Measurements from ENCODE around the gene CDC42BPG. TPM values are rescaled to one million over a fixed set of nuclear protein-coding genes. Genes with fewer than 3 reads are reported as not detected.
"Not testable (repeated sequence)": the region's sequence is repeated elsewhere in the genome, so short reads cannot be mapped to it uniquely, and the experiment has no call there.

CDC42BPG gene
- total RNA-seq, 4 donors from 2014 or later = 0.33 to 0.46 (median 0.39) TPM; not detected in 1

DNA sequence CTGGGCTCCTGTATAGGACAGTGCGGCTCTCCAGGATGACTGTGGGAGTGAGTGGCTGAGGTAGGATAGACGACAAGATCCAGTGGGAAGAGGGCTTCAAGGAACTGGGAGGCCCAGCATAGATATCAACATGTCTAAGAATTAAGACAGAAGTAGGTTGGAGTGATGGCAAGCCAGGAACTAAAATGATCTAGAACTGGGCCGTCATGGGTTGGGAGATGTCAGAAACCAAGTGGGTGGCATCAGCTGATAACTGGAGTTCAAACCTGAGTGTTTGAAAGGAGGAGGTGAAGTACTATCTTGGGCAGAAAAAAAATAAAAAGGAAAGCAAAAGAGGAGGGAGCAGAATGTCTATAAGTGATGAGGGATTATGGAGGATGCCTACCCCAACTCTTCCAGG, 27.0 kb downstream of the CDC42BPG start:
- Histone ChIP-seq H3K4me1 (no peaks in the 10 kb centered on the region), H3K27ac (replicated peaks in 1 of 4) (no peak overlapping the region), H3K27me3 (no peaks in the 10 kb centered on the region), H3K9me3 (no peaks in the 10 kb centered on the region), H3K36me3 (no peaks in the 10 kb centered on the region), H3K4me3 (no peak overlapping the region)
- no peak for DNase-seq (ENCODE audit: extremely low spot score)
- TF ChIP-seq POLR2AphosphoS5 (IDR thresholded peaks at IDR 0.05) = no peak
- no peak for TF ChIP-seq EP300 (IDR thresholded peaks at IDR 0.05)
- no peak for TF ChIP-seq POLR2A (IDR thresholded peaks at IDR 0.05; ENCODE audit: low read depth)
- TF ChIP-seq CTCF (IDR thresholded peaks at IDR 0.05) = no peak
- 76% methylated on average over 3 of the region's 3 CpGs for WGBS
- intact Hi-C loops (cut with DNase I) = no loop called here

GRCh38 chr11:64815433-64815832, 29.0 kb downstream of the CDC42BPG start:
- H3K27me3 ChIP-seq; H3K4me1 ChIP-seq; H3K27ac ChIP-seq (replicated peaks in 1 of 4); H3K36me3 ChIP-seq; H3K9me3 ChIP-seq; intact Hi-C loops (cut with DNase I); DNase-seq (ENCODE audit: extremely low spot score); H3K4me3 ChIP-seq: not testable (repeated sequence)
- WGBS = 84% methylated on average over 5 of the region's 5 CpGs

GRCh38 chr11:64814712-64815187, 29.7 kb downstream of the CDC42BPG start:
- DNase-seq (ENCODE audit: extremely low spot score) = no peak
- WGBS = 71% methylated on average over 7 of the region's 7 CpGs
- intact Hi-C loops (cut with DNase I) = no loop called here
- H3K9me3 ChIP-seq = no peaks in the 10 kb centered on the region
- no peaks in the 10 kb centered on the region for H3K36me3 ChIP-seq
- TF ChIP-seq POLR2A (IDR thresholded peaks at IDR 0.05; ENCODE audit: low read depth) (no peak), CTCF (IDR thresholded peaks at IDR 0.05) (no peak), EP300 (IDR thresholded peaks at IDR 0.05) (no peak), POLR2AphosphoS5 (IDR thresholded peaks at IDR 0.05) (no peak)
- H3K27ac ChIP-seq (replicated peaks in 1 of 4) = no peak overlapping the region
- no peak overlapping the region for H3K4me3 ChIP-seq
- peaks cover 3 to 7% (median 5%) of the 10 kb centered on the region in 4 donors for H3K4me1 ChIP-seq
- H3K27me3 ChIP-seq = no peaks in the 10 kb centered on the region

- peaks cover 12 to 16% (median 14%) of the 10 kb centered on the region in 4 donors for H3K4me1 ChIP-seq
- TF ChIP-seq POLR2A (IDR thresholded peaks at IDR 0.05; ENCODE audit: low read depth) (no peak), EP300 (IDR thresholded peaks at IDR 0.05) (no peak)
- no peak overlapping the region for H3K4me3 ChIP-seq
- intact Hi-C loops (cut with DNase I) = no loop called here
- no peaks in the 10 kb centered on the region for H3K27me3 ChIP-seq
- H3K9me3 ChIP-seq = no peaks in the 10 kb centered on the region
- no peak overlapping the region for H3K27ac ChIP-seq (replicated peaks in 1 of 4)
- DNase-seq (ENCODE audit: extremely low spot score) = no peak
- no peaks in the 10 kb centered on the region for H3K36me3 ChIP-seq
- 90% methylated on average over 5 of the region's 5 CpGs for WGBS
These were observed 30.6 kb downstream of the CDC42BPG start for GRCh38 chr11:64813826-64814225.

GRCh38 chr11:64810891-64811272, 33.6 kb downstream of the CDC42BPG start:
- Histone ChIP-seq H3K9me3 (no peaks in the 10 kb centered on the region), H3K4me3 (peak overlapping the region; percentile 62 to 95 (median 86)), H3K27me3 (no peaks in the 10 kb centered on the region), H3K36me3 (peaks cover 0 to 20% (median 19%) of the 10 kb centered on the region in 4 donors), H3K4me1 (peaks cover 13 to 32% (median 19%) of the 10 kb centered on the region in 4 donors), H3K27ac (replicated peaks in 1 of 4) (peak overlapping the region; percentile 69 to 86 (median 80))
- intact Hi-C loops (cut with DNase I) = no loop called here
- TF ChIP-seq EP300 (IDR thresholded peaks at IDR 0.05) = no peak
- no peak for TF ChIP-seq CTCF (IDR thresholded peaks at IDR 0.05)
- no peak for TF ChIP-seq POLR2A (IDR thresholded peaks at IDR 0.05; ENCODE audit: low read depth)
- no peak for TF ChIP-seq POLR2AphosphoS5 (IDR thresholded peaks at IDR 0.05)
- 56% methylated on average over 17 of the region's 17 CpGs for WGBS
- no peak for DNase-seq (ENCODE audit: extremely low spot score)

All from esophagus muscularis mucosa (tissue), 4 donors.